PC-9 (cell line): Measurements from ENCODE around the gene ARMC9. TPM values are rescaled to one million over a fixed set of nuclear protein-coding genes. Genes with fewer than 3 reads are reported as not detected.

Experiments
- BruUV-seq: library from RNA; stranded (reverse); fragments of 400-500 nt; replicated peaks from 2 replicates; lab custom pipeline; 2021; lab: Mats Ljungman, UMichigan
- CTCF ChIA-PET: fragments of 300-600 bp; sonication (Branson Sonifier 250); formaldehyde crosslinking; loops from one replicate; lab custom pipeline; 2022; ENCODE audit warnings: antibody characterized with exemption; lab: Charles Lee
- POLR2A ChIA-PET: fragments of 300-600 bp; sonication (Branson Sonifier 250); formaldehyde crosslinking; loops from one replicate; lab custom pipeline; 2022; ENCODE audit warnings: antibody characterized with exemption; ENCODE audit not compliant: unreplicated experiment; lab: Charles Lee
- DNase-seq, 2 experiments: peaks; one replicate each; pipeline versions ENCODE4 v3.0.0 to v3.0.0-alpha.2; 2015 to 2022; ENCODE audit warnings: mixed read lengths in 1 of 2
- H2AFZ ChIP-seq: fragments of 200-600 bp; sonication (generic); 2 replicates; pipeline ENCODE4 v1.8.1; 2017; ENCODE audit warnings: antibody characterized with exemption
- H3F3A ChIP-seq: fragments of 200-600 bp; sonication (generic); 2 replicates; pipeline ENCODE4 v1.8.1; 2017; ENCODE audit warnings: antibody characterized with exemption, mild to moderate bottlenecking, low read depth; ENCODE audit not compliant: insufficient read depth
- H3K27ac ChIP-seq: fragments of 200-600 bp; sonication (generic); 2 replicates; pipeline ENCODE4 v1.6.1; 2016; ENCODE audit warnings: mixed run types
- H3K27me3 ChIP-seq: fragments of 200-600 bp; sonication (generic); 2 replicates; pipeline ENCODE4 v1.6.1; 2016; ENCODE audit warnings: low read depth, mixed run types; ENCODE audit not compliant: insufficient read depth
- H3K36me3 ChIP-seq: fragments of 200-600 bp; sonication (generic); 2 replicates; pipeline ENCODE4 v1.6.1; 2016; ENCODE audit warnings: low read depth, mixed run types
- H3K4me1 ChIP-seq: fragments of 200-600 bp; sonication (generic); replicated peaks from 2 replicates; pipeline ENCODE4 v1.6.1; 2016; ENCODE audit warnings: mixed run types; ENCODE audit not compliant: insufficient read depth
- H3K4me2 ChIP-seq: fragments of 200-600 bp; sonication (generic); 2 replicates; pipeline ENCODE4 v1.6.1; 2017; ENCODE audit warnings: mixed run types
- H3K4me3 ChIP-seq: fragments of 200-600 bp; sonication (generic); 2 replicates; pipeline ENCODE4 v1.6.1; 2016; ENCODE audit warnings: mixed run types
- H3K79me2 ChIP-seq: fragments of 200-600 bp; sonication (generic); 2 replicates; pipeline ENCODE4 v1.6.1; 2017; ENCODE audit warnings: low read depth, mixed run types
- H3K9me2 ChIP-seq: fragments of 200-600 bp; sonication (generic); 2 replicates; pipeline ENCODE4 v1.8.1; 2017; ENCODE audit warnings: mild to moderate bottlenecking; ENCODE audit not compliant: insufficient read depth
- H3K9me3 ChIP-seq: fragments of 200-600 bp; sonication (generic); 2 replicates; pipeline ENCODE4 v1.8.1; 2016; ENCODE audit warnings: low read depth; ENCODE audit not compliant: insufficient read depth
- H4K20me1 ChIP-seq: fragments of 200-600 bp; sonication (generic); 2 replicates; pipeline ENCODE4 v1.8.1; 2017; ENCODE audit not compliant: insufficient read depth
- CTCF ChIP-seq: fragments of 200-600 bp; sonication (generic); conservative IDR thresholded peaks from 2 replicates; pipeline ENCODE4 v1.6.1; 2017; ENCODE audit warnings: mixed run types, antibody characterized with exemption, mild to moderate bottlenecking, moderate library complexity
- EZH2 ChIP-seq: fragments of 200-600 bp; sonication (generic); IDR thresholded peaks from 2 replicates; pipeline ENCODE4 v1.8.0; 2017; ENCODE audit warnings: antibody characterized with exemption, low read depth
- intact Hi-C: fragments of 100-400 bp; cut with micrococcal nuclease; formaldehyde crosslinking; loops from one replicate; pipeline ENCODE4 v1.10.0; 2022; ENCODE audit not compliant: unreplicated experiment
- total RNA-seq: library from RNA; stranded (reverse); gene quantifications from 2 replicates; pipeline ENCODE4 v1.2.3, GENCODE V29; 2021

The ARMC9 gene
- total RNA-seq, 1 experiment from 2014 or later: 23.4 TPM

- H3K79me2 ChIP-seq: no peaks in the 10 kb centered on the region
- no peaks in the 10 kb centered on the region for H4K20me1 ChIP-seq
- no TSS peak for BruUV-seq
- no peak overlapping the region for H3K27ac ChIP-seq
- H3K36me3 ChIP-seq: no peaks in the 10 kb centered on the region
- no peak overlapping the region for H3K4me3 ChIP-seq
- ChIA-PET CTCF (no interaction called here), POLR2A (no interaction called here)
- H3K9me2 ChIP-seq: no peaks in the 10 kb centered on the region
- intact Hi-C loops: no loop called here
- no peaks in the 10 kb centered on the region for H3F3A ChIP-seq
- no peaks in the 10 kb centered on the region for H3K4me1 ChIP-seq
- DNase-seq: no peak
- no peak overlapping the region for H3K4me2 ChIP-seq
- H2AFZ ChIP-seq: no peak overlapping the region
- no peak for TF ChIP-seq CTCF
- no peak for TF ChIP-seq EZH2
- H3K27me3 ChIP-seq: no peaks in the 10 kb centered on the region
- H3K9me3 ChIP-seq: no peaks in the 10 kb centered on the region
Observed at GRCh38 chr2:231318436-231318835, 120.0 kb downstream of the ARMC9 start.

GRCh38 chr2:231318954-231319353 is 120.5 kb downstream of the ARMC9 start:
- no peak overlapping the region for H3K4me3 ChIP-seq
- no peak overlapping the region for H3K27ac ChIP-seq
- H3K36me3 ChIP-seq: no peaks in the 10 kb centered on the region
- no peak overlapping the region for H2AFZ ChIP-seq
- CTCF ChIA-PET: no interaction called here
- H4K20me1 ChIP-seq: no peaks in the 10 kb centered on the region
- no peak for TF ChIP-seq EZH2
- TF ChIP-seq CTCF: no peak
- no TSS peak for BruUV-seq
- POLR2A ChIA-PET: no interaction called here
- no peaks in the 10 kb centered on the region for H3K9me3 ChIP-seq
- intact Hi-C loops: no loop called here
- no peak for DNase-seq
- no peak overlapping the region for H3K4me2 ChIP-seq
- H3K79me2 ChIP-seq: no peaks in the 10 kb centered on the region
- no peaks in the 10 kb centered on the region for H3K9me2 ChIP-seq
- no peaks in the 10 kb centered on the region for H3K4me1 ChIP-seq
- no peaks in the 10 kb centered on the region for H3K27me3 ChIP-seq
- H3F3A ChIP-seq: no peaks in the 10 kb centered on the region

GRCh38 chr2:231319867-231320266 is 121.4 kb downstream of the ARMC9 start:
- H3K27me3 ChIP-seq: no peaks in the 10 kb centered on the region
- no peaks in the 10 kb centered on the region for H3K36me3 ChIP-seq
- TF ChIP-seq EZH2 (no peak), CTCF (no peak)
- H3K4me3 ChIP-seq: no peak overlapping the region
- H3K4me1 ChIP-seq: no peaks in the 10 kb centered on the region
- no peak overlapping the region for H2AFZ ChIP-seq
- CTCF ChIA-PET: no interaction called here
- no peaks in the 10 kb centered on the region for H3K79me2 ChIP-seq
- H3K9me3 ChIP-seq: no peaks in the 10 kb centered on the region
- DNase-seq: no peak
- H4K20me1 ChIP-seq: no peaks in the 10 kb centered on the region
- no peaks in the 10 kb centered on the region for H3F3A ChIP-seq
- H3K4me2 ChIP-seq: no peak overlapping the region
- intact Hi-C loops: no loop called here
- POLR2A ChIA-PET: no interaction called here
- no peak overlapping the region for H3K27ac ChIP-seq
- BruUV-seq: no TSS peak
- no peaks in the 10 kb centered on the region for H3K9me2 ChIP-seq
